GM19372 (cell line): Measurements from ENCODE around the gene OXSR1.
"Not testable (repeated sequence)": the region's sequence is repeated elsewhere in the genome, so short reads cannot be mapped to it uniquely, and the experiment has no call there.

Source experiments
- ATAC-seq: cut with Tn5 transposase; IDR thresholded peaks from one replicate; pipeline ENCODE4 v1.9.1; 2021; ENCODE audit warnings: mild to moderate bottlenecking, low read depth, moderate library complexity; ENCODE audit not compliant: unreplicated experiment

The OXSR1 gene

DNA sequence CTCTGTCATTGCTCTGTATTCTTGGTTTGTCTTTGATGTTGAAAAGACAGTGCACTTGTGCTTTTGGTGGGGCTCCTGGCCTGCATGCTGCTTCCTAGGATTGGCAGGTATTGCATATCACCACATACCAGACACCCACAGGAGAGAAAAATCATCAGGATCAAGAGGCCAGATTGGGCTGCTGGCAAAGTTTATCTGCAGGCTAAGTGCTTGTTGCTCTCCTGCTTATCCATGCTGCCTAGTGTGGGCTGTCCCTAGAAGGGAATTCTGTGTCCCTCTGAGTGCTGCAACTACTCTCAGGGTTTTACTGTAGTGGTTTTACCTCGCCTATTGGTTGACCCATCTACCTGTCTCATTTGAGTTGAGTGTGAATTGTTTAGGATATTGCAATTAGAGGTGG, 99.4 kb downstream of the OXSR1 start:
- ATAC-seq, result no peak

DNA sequence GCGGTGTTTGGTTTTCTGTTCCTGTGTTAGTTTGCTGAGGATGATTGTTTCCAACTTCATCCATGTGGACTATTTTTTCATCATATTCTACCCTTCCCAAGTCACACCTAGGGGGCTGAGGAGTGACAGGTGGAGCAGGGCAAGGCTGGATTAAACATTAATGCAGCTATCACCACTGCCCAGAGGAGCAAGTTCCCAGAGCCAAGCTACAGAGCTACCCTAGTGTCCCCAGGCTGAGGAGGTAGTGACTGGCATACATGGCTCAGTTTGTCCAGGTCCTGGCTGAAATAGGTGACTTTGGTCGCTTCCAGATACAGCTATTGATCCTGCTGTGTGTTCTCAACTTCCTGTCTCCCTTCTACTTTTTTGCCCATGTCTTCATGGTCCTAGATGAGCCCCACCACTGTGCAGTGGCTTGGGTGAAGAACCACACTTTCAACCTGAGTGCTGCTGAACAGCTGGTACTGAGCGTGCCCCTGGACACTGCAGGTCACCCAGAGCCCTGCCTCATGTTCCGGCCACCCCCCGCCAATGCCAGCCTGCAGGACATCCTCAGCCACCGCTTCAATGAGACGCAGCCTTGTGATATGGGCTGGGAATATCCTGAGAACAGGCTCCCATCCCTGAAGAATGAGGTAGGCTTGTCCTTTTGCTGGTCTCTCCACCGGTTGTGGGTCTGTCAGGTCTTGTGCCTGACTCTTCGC, 100.4 kb downstream of the OXSR1 start, which contains the start of gene SLC22A13:
SLC22A13 (plus strand) TSS at position 209 of the 704 bp plus-strand sequence; CDS start at position 258, 49 bp downstream.
- ATAC-seq, result no peak

GRCh38 chr3:38266810-38267209, 101.5 kb downstream of the OXSR1 start:
- ATAC-seq, result no peak

DNA sequence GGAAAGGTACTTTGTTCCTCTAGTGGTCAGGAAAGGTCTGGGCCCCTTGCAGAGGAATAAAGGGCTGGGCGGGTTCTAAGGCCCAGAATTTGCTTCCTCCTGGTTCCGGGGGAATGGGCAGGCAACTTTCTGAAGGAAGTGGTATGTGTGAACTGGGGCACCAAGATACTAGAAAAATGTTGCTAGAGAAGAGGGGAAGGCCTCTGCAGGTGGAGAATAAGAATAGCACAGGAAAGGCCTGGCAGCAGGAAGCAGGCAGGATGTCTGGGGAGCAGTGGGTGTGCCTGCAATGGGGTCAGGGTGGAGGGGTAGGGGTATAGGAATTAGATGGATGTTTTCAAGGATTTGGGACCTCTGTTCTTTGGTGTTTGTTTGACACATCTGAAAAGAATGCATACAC, 102.3 kb downstream of the OXSR1 start:
- ATAC-seq, result no peak

DNA sequence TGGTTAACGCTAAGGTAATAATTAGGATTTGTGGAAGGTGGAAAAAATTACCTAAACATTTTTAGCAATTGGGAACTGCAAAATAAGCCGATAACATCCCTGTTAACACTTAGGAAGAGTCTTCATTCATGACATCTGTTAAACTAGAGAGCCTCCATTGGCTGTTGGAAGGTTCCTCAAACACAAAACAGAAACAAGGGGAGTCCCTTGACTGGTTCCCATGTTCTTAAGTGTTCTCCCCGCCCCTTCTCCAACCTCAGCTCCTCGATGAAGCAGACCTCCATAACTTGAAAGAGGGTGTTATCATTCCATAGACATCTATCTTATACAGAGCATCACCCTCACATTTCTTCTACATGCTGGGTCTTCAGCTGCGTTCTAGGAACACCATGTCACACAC, 102.8 kb downstream of the OXSR1 start:
- no peak for ATAC-seq

DNA sequence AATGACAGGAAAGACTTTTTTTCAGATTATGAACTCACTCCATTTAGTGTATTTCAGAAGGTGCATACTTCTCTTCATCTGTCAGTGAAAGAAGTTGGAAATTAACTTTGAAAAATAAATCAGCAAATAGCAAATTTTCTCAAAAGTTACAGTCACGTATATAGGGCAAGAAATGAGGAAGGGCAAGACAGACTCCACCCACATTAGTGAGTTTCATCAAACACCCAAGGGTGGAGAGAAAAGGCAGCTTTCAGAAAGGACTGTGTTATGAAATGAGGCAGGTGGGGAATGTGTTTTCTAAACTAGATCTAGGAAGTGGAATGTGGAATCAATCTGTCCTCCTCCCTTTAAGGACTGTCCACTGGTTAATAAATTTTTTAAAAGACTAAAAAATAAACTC, 103.2 kb downstream of the OXSR1 start:
- ATAC-seq, result no peak

GRCh38 chr3:38270606-38271005, 105.3 kb downstream of the OXSR1 start:
- ATAC-seq, result no peak

DNA sequence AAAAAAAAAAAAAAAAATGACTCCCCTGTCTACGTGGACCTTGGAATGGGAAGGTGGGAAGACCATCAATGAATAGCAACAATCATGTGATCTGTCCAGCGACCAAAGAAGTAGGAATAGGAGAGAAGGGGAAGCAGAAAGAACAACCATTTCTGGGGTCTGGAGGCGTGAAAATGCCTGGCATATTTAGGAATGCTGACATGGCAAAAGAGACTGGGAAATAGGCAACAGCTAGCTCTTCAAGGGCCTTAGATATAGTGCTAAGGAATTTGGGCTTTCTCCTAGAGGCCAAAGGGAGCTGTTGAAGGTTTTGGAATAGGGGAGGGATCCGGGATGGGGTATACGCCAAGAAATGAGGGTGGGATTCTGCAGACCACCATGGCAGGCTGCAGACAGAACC, 106.2 kb downstream of the OXSR1 start:
- no peak for ATAC-seq

- no peak for ATAC-seq
Measured at GRCh38 chr3:38274864-38275649, 109.7 kb downstream of the OXSR1 start.

DNA sequence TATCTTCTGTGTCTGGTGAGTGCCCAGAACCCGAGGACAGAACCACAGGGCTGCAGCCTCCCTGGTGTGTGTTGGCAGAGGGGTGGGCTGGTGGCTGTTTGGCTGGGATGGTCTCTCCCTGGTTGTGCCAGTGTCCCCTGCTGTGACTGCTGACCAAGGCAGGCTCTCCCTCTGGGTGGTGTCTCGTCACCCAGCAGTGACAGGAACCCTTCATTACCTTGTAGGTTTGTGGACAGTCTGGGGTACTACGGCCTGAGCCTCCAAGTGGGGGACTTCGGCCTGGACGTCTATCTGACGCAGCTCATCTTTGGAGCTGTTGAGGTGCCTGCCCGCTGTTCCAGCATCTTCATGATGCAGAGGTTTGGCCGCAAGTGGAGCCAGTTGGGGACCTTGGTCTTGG, 110.3 kb downstream of the OXSR1 start:
- no peak for ATAC-seq

GRCh38 chr3:38276081-38276916, 111.0 kb downstream of the OXSR1 start:
- no peak for ATAC-seq

- no peak for ATAC-seq
Measured at GRCh38 chr3:38276917-38277630, 111.7 kb downstream of the OXSR1 start.

- ATAC-seq, result no peak
Measured at GRCh38 chr3:38278841-38279240, 113.5 kb downstream of the OXSR1 start.

- ATAC-seq, result no peak
Measured at GRCh38 chr3:38281895-38282686, 116.8 kb downstream of the OXSR1 start, which contains the start of gene SLC22A14. Gene SLC22A14, plus strand, starts transcription at chr3:38282294. Its CDS starts 23,733 bp downstream, at chr3:38306027.

DNA sequence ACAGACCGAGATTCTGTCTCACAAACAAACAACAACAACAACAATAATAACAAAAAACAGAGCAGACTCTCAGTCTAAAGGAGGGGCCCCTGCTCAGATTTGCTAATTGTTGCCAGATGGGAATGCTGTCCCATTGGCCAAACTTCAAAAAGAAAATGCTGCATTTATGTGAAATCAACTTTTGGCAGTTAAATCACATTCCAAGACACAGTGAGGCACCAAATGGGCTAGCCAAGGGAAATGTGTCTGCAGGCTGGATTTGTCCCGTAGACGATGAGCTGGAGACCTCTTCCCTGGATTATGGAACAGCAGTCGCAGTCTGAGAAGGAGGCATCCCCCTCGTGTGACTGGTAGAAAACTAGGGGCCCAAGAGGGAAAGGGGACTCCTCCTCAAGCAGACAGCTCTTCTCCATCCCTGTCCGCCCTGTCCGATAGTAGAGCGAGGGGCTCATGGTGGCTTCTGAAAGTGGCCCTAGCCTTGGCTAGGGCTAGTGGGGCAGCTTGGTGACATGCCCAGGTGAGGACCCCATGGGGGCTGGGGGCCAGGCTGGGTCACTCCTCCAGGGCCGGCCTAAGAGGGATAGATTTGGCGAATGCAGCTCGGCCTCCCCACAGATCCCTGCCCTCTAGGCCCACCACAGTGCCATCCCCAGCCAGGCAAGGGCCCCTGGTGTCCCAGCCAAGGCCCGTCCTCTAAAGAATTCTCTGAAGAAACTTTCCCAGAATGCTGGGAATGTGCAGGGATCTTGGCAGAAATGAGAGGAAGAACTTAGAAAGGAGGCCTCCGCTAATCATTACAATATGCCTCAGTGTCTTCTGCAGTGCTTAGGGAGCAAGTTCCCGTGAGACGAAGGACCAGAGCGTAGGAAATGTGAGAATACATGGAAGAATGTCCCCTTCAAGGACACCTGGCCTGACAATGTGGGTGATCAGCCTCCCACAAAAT, 118.7 kb downstream of the OXSR1 start:
- ATAC-seq, result no peak

GRCh38 chr3:38284756-38285150, 119.4 kb downstream of the OXSR1 start:
- ATAC-seq, result no peak

GRCh38 chr3:38289286-38290217, 124.2 kb downstream of the OXSR1 start:
- ATAC-seq, result not testable (repeated sequence)
